GM20431 (cell line): ENCODE measurements around the gene OR6S1.
"Not testable (repeated sequence)": the region's sequence is repeated elsewhere in the genome, so short reads cannot be mapped to it uniquely, and the experiment has no call there.

Experiments used
- in situ Hi-C: fragments of 300-500 bp; cut with MseI, MboI; formaldehyde crosslinking; loops from one replicate; pipeline ENCODE4 v1.15.0; 2020; ENCODE audit warnings: low sequenced_read_pairs; ENCODE audit not compliant: unreplicated experiment

The OR6S1 gene

DNA sequence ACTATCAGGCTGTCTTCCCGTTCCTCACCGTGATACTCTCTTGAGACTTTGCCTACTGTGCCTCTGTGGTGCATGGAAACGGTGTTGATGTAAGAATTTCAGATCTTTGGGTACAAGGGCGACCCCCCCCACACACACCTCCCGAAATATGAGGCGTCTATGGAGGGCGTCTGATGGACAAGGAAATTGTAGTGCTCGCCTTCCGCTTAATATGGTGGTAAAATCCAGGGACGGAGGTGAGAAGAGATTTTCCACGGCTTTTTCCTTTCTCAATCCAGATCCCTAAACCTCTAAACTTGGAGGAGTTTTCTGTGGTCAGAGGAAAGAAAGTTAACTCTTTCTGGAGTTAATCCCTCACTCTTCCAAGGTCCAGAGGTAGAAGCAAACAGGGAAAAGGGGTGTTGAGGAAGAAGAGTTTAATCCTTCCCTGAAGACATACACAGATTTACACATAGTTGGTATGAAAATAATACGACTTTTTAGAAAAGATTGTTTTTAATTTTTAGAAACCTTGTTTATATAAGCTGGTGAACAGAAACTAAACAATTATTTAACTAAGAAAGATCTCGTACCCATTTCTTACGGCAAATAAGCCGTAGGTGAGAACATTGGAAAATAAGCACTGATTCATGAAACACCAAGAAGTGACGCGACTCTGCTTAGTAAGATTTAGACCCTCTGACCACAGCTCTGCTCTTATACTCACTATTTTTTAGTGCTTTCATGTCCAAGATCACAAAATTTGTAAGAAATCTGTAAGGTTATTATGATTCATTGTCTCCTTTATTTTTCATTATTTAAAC lies 27.3 kb downstream of the OR6S1 start:
- in situ Hi-C loops: loop anchor here (10.0 kb wide), 1 partner anchor 71 kb away; the partner anchor contains the start of genes ANG and RNASE4

GRCh38 chr14:20613094-20614037 lies 28.1 kb downstream of the OR6S1 start:
- in situ Hi-C loops: loop anchor here (10.0 kb wide), 1 partner anchor 71 kb away; the partner anchor contains the start of genes ANG and RNASE4

DNA sequence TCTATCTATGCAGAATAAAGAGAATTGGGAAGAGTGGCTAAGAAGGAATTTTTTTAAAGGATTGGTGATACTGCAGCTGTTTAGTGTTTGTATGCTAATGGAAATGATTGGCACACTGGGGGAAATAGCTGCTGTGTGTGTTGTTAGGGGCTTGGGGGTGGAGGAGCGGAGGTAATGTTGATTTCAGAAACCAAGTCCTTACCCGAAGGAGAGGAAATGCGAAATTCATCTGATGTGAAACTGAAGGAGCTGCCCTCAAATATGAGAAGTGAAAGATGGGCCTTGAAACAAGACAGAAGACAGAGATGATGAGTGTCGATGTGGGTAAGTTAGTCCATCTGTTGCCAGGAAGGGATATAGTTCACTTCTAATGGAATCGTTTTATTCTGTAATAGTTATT lies 29.1 kb downstream of the OR6S1 start:
- in situ Hi-C loops: loop anchor here (10.0 kb wide), 1 partner anchor 72 kb away; the partner anchor contains the start of genes ANG and RNASE4

DNA sequence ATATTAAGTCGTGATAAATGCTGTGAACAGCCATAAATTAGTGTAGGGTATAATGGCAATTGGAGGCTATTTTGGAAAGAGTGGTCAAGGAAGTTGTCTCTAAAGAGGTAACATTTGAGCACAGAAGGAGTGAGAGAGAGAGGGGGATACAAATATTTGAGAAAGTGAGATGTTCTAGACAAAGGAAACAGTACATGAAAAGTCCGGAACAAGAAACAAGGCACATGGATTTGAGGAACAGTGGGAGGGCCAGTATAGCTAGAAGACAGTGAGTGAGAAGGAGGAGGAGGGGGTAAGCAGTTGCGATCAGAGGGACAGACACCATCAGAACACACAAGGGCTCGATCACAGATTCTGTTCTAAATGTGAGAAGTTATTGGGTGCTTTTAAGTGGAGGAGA lies 30.2 kb downstream of the OR6S1 start:
- in situ Hi-C loops: loop anchor here (10.0 kb wide), 1 partner anchor 74 kb away; the partner anchor contains the start of genes ANG and RNASE4

- in situ Hi-C loops: loop anchor here (10.0 kb wide), 1 partner anchor 75 kb away; the partner anchor contains the start of genes ANG and RNASE4
Observed at GRCh38 chr14:20610002-20610765, 31.3 kb downstream of the OR6S1 start.

- in situ Hi-C loops: loop anchor here (10.0 kb wide), 2 partner anchors 75 to 285 kb away; partner anchors contain the start of genes ANG and RNASE4
Observed at GRCh38 chr14:20609215-20610001, 32.1 kb downstream of the OR6S1 start.

DNA sequence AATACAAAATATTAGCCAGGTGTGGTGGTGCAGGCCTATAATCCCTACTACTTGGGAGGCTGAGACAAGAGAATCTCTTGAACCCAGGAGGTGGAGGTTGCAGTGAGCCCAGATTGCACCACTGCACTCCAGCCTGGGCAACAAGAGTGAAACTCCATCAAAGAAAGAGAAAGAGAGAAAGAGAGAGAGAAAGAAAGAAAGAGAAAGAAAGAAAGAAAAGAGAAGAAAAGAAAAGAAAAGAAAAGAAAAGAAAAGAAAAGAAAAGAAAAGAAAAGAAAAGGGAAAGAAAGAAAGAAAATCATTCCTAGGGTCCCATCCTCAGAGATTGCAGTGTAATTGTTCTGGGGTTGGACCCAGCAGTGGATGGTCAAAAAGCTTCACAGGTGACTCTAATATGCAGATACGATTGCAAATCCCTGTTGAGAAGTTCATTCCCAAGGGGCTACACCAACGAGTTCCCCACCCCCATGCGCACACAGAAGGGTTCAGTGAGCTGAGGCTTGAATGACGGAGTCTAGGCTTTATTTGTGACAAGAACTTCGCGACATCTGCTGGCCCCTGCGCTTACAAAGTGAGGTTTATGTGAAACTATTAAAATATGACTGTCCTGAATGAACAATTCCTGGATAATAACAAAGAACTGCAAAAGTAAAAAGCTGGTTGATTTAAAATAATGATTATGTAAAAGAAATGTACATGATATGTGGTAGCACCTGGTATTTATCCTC lies 32.9 kb downstream of the OR6S1 start:
- in situ Hi-C loops: loop anchor here (10.0 kb wide), 1 partner anchor 284 kb away; no protein-coding TSS in a partner anchor

GRCh38 chr14:20607617-20608016 lies 33.9 kb downstream of the OR6S1 start:
- in situ Hi-C loops: loop anchor here (10.0 kb wide), 1 partner anchor 283 kb away; no protein-coding TSS in a partner anchor

GRCh38 chr14:20606902-20607242 lies 34.6 kb downstream of the OR6S1 start:
- in situ Hi-C loops: loop anchor here (10.0 kb wide), 1 partner anchor 282 kb away; no protein-coding TSS in a partner anchor

DNA sequence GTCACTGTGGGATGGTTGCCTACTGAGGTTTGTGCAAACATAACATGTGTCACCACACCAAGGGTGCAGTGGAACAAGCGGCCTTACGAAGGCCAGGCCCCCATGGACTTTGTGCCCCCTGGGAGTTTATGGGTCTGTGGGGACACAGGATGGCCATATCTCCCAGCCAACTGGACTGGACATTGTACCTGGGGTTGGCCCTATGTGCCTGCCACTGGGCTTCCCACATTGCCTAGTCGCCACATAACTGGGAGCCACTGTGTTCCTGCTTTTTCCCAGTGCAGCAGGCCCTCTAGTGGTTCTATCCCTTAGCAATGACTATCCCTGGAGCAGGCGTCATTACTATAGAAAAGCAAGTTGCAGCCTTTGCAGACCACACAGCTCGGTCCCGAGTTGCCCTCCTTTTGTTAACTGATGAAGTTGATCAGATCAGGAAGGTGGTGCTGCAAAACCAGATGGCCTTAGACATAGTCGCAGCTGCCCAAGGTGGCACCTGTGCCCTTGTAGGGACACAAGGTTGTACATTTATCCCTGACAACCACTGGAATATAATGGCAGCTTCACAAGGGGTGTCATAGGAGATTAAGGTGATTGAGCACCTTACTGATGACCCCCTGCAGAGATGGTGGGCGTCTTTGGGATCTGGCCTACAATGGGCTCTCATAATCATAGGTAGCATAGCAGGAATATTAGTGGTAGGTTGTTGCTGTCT lies 35.1 kb downstream of the OR6S1 start:
- in situ Hi-C loops: loop anchor here (10.0 kb wide), 1 partner anchor 282 kb away; no protein-coding TSS in a partner anchor

DNA sequence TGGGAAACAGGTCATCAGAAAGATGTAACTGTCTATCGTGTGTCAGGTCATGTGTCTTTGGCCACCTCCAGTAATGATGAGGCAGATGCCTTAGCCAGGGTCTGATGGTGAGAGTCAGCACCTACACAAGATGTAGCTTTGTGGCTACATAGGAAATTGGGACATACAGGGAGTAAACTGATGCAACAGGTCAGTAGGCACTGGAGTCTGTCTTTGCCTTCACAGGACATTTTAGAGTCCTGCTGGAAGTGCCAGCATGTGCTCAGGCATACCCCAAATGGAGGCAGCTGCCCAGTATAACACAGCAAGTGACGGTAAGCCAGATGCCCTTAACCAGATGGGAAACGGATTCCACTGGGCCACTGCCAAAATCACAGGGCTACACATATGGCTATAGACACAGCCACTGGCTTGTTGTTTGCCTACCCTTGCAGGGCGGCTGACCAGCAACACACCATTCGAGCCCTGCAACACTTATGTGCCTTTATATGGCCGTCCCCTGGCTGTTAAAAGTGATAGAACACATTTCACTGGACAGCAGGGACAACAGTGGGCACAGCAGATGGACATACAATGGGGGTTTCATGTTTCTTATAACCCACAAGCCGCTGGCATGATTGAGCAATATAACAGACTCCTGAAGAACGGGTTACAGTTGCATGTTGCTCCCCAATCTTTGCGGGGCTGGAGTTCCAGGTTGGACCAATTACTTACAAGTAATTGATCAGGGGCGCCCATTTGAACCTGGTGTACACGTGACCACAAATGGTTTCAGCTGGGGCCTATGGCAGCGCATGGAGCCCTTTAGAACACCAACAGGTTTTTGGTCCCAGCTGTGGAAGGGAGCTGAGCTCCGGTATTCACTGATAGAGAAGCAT lies 37.4 kb downstream of the OR6S1 start:
- in situ Hi-C loops: loop anchor here (10.0 kb wide), 1 partner anchor 279 kb away; no protein-coding TSS in a partner anchor

DNA sequence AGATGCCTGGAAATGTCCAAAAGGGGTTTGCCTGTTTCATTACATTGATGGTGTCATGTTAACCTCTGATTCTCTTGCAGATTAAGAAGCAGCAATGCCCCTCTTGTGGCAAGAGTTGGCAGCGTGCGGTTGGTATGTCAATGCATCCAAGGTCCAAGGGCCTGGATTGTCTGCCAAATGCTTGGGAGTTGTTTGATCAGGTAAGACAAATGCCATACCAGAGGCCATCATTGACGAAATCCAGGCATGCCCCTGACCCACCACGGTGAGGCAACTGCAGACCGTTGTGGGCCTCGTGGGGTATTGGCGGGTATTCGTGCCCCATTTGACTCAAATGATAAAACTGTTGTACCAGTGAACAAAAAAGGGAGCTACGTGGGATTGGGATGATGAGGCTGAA lies 38.9 kb downstream of the OR6S1 start:
- in situ Hi-C loops: loop anchor here (10.0 kb wide), 1 partner anchor 278 kb away; no protein-coding TSS in a partner anchor

DNA sequence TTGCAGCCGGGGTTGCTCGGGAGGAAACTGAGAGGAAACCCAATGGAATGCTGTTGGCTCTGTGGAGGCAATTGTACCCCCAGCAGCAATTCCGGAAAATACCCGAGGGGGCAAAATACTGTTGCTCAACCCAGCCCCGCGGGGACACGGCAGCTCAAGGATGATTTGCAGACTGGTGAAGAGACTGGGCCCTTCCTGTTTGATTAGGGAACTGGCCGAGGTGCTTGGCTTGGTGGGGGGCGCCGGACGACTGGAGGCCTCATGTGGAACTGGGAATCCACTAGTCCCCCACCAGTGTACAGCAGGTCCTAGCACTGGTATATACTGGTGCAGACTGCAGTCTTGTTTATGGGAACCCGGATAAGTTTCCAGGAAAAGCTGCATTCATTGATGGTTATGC lies 40.0 kb downstream of the OR6S1 start:
- in situ Hi-C loops: loop anchor here (10.0 kb wide), 1 partner anchor 277 kb away; no protein-coding TSS in a partner anchor

GRCh38 chr14:20597108-20597507 lies 44.4 kb downstream of the OR6S1 start:
- in situ Hi-C loops: no loop called here

- in situ Hi-C loops: not testable (repeated sequence)
Observed at GRCh38 chr14:20595726-20596125, 45.8 kb downstream of the OR6S1 start.

DNA sequence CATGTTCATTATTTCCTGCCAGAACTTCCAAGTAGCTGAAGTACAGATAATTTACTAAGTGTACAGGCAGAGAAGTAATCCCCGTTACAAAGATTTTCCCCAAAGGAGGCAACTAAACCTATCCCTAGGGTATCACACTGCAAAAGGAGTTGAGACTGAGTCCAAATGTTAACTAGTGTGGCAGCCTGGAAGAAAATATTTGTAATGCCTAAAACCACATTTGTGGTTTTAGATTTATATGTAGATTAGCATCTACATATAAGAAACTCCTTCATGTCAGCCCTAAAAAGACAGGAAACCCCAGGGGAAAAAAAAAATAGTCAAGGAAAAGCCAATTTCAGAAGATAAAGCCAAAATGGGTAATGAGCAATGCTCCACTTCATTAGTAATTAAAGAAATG lies 48.9 kb downstream of the OR6S1 start:
- in situ Hi-C loops: no loop called here
